HL-60/S4 (cell line): Measurements from ENCODE around the gene PRKN.

Experiments
- in situ Hi-C: fragments of 300-500 bp; cut with MboI; formaldehyde crosslinking; loops from 2 replicates; pipeline ENCODE4 v1.14.3; 2022; ENCODE audit warnings: low sequenced_read_pairs

PRKN gene

GRCh38 chr6:161649068-161649467 lies 1078.5 kb downstream of the PRKN start:
- in situ Hi-C loops, result no loop called here

DNA sequence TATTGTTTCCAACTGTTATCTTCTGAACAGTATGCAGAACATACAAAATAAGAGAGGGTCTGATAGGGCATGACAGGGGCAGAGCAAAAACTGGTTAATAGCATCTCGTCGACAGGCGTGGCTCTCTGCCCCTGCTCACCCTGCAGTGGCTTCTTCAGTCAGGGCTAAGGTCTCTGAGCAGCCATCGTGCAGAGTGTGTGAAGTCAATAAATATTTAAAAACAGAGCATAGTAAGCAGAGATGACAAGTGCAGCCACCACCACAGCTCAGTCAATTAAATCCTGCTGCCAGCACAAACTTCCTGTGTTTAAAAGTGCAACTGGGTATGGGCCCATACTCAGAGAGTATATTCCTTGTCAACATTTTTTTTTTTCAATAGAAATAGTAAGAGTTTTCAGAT lies 1080.3 kb downstream of the PRKN start:
- in situ Hi-C loops, result no loop called here

GRCh38 chr6:161644521-161644920 lies 1083.0 kb downstream of the PRKN start:
- in situ Hi-C loops, result no loop called here

DNA sequence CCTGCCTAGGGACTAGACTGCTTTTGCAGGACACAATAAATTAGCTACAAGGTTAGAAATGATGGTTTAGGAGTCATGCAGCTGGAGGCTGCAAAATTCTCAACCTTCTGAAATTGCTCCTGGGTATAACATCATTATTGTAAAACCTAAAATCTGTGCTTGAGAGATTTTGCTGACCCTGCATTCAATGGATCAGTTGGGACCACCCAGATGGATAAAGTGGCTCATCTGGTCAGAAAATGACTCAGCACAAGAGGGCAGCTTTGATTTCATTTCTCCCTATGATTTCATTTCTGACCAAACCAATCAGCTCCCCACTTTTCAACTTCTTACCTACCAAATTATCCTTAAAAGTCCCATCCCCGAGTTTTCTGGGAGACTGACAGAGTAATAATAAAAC lies 1086.4 kb downstream of the PRKN start:
- in situ Hi-C loops, result no loop called here

- in situ Hi-C loops, result no loop called here
Measured at GRCh38 chr6:161639772-161640171, 1087.8 kb downstream of the PRKN start.

DNA sequence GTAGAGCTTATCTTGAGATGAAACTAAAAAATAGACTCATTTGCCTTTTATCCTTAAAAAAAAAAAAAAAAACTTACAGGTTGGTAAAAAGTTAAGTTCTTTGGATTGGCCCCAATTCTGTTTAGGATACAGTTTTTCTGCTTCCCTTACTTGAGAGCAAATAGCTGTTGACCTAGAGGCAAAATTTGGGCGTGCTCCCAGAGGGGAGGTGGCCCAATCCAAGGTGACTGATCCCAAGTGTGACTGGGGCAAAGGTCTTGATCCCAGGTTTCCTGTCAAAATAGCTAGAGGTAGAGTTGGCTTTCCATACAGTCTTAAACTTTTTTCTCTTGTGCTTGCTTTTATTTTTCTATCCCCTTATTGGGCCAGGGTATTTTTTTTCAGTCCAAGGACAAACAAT lies 1089.9 kb downstream of the PRKN start:
- in situ Hi-C loops, result no loop called here

DNA sequence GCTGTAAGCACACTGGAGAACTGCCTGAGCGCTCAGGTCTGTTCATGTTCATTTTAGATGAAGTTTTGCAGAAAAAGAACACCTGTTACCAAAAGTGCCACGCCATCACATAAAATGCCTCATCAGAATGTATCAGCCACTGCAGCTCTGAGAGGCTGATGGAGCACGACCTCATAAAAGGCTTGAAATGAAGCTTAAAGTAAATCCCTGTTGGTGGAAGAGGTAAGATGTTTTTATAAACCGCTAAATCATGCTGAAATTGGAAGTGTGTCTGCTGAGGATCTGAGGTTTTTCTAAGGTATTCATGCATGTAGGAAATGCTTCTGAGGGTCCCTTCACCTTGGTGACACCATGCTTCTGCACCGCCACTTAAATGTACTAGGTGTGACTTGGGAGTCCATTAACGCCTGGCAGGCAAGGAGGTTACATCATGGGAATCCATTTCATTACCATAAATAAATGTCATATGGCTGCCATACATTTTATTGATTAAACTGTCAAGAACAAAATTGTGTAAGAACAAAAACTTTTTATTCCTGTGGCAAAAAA lies 1090.6 kb downstream of the PRKN start:
- in situ Hi-C loops, result no loop called here

- in situ Hi-C loops, result no loop called here
Measured at GRCh38 chr6:161635975-161636374, 1091.6 kb downstream of the PRKN start.

- in situ Hi-C loops, result no loop called here
Measured at GRCh38 chr6:161634916-161635315, 1092.7 kb downstream of the PRKN start.

DNA sequence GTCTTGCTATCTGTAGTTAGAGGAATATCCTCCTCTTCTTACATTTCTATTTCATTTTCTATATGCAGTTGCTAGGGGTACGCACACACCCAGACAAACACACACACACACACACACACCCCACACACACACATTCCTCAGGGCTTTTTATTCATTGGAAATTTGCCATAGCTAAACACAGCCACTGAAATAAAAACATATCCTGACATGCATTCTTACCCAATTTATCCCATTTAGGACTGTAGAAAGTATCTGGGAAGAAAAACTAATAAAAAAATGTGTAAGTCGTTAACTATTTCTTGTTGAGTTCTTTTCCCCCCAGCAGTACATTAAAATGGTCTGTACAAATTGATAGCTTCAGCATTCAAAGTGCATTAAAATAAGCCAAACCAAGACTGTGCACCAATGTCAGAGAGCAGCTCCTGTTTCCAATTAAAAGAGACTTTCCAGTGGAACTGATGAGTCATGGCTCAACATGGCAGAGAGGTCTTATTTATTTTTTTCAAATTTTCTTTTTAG lies 1095.8 kb downstream of the PRKN start:
- in situ Hi-C loops, result no loop called here

DNA sequence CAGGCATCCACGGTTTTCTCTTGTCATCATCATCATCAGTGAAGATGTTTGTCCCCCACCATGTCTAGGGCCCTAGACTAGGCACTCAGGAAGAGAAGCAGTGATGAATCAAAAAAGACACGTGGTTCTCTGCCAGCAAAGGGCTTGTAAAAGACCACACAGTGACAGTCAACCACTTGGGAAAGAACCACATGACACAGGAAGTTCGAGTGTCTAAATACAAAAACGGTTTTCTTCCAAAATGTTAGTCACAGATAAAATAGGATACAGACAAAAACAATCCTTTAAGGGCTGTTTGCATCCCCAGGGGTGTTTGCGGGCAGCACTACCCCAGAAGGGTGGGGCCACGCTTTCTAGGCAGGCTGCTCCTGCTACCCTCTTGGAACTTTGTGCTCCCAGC lies 1096.9 kb downstream of the PRKN start:
- in situ Hi-C loops, result no loop called here

DNA sequence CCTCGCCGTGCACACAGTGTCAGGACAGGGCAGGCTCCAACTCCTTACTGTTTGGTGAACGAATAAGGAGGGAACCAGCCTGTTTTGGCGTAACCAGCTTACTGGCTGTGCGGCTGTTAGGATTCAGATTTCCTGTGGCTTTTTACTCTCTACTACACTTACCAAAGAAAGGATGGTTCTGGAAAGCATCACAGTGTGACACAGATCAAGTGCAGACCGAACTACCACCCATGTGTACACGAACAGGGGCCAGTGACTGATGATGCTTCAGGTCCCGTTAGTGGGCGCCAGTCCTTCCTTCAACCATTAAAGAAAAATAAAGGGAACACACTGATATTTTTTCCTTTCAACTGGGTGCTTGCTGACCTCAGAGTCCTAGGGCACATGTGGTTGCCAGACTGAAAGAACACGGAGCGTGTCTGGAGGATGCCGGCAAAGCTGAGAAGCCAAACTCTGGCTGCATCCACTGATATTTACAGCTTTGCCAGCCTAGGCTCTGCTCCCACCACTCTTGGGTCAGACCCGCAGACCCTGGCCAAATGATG lies 1101.4 kb downstream of the PRKN start:
- in situ Hi-C loops, result no loop called here

DNA sequence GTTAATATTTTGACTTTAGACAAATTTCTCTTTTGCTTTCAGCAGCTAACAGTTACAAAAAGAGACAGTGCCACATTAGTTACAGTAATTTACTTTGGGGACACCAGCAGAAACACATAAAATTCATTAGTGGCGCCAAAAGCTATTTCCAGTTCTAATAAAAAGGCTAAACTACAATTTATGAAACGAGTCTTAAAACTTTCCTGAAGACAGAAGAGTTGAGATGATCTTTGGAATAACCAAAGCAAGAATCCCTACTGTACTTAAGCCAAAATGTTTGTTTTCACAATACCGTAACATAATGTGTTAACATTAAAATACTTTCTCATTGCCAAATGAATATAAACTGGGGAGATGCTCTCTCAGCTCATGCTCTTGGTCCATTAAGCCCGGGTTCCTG lies 1103.5 kb downstream of the PRKN start:
- in situ Hi-C loops, result no loop called here

DNA sequence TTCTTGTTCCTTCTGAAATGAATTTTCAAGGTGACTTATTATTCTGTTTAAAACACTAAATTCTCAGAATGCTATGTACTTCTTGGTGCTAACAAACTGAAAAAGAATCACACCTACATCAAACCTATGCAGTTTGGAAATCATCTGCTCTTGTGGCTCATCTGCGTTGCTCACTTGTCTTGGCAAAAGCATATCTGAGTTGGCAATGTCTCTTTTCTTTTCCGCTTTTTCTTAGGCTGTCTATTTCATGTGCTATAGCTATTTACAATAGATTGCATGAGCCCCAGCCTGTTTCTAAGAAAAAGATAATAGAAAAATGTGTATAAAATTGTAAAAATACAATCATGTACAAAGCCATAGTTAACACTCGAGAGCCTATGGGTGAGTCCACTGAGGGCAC lies 1104.8 kb downstream of the PRKN start:
- in situ Hi-C loops, result no loop called here

GRCh38 chr6:161618831-161619454 lies 1108.6 kb downstream of the PRKN start:
- in situ Hi-C loops, result no loop called here

DNA sequence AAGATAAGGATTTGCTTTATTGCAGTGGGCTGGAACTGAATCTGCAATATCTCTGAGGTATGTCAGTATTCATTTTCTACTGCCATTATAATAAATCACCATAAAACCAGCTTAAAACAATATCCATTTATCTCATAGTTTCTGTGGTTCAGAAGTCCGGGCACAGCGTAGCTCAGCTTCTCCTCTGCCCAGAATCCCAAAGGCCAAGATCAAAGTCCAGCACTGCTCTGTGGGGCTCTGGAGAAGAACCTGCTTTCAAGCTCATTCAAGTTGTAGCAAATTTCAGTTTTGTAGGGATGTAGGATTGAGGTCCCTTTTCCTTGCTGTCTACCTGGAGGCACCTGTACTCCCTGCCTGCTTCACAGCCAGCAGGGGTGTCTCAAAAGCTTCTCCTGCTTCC lies 1113.9 kb downstream of the PRKN start:
- in situ Hi-C loops, result no loop called here

DNA sequence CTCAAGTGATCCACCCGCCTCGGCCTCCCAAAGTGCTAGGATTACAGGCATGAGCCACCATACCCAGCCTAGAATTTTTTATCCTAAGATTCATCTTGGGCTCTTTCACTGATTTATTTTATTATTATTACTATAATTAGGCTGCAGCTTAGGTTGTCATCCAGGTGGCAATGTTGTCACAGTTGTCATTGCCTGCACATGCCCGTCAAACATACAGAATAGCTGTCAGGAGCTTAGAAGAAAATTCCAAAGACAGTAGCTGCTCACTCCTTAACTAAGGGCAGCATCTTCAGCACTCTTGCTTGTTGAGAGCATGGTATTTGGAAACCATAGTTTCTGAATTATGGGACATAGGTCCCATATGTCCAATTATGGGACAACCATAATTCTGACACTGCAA lies 1118.8 kb downstream of the PRKN start:
- in situ Hi-C loops, result no loop called here

DNA sequence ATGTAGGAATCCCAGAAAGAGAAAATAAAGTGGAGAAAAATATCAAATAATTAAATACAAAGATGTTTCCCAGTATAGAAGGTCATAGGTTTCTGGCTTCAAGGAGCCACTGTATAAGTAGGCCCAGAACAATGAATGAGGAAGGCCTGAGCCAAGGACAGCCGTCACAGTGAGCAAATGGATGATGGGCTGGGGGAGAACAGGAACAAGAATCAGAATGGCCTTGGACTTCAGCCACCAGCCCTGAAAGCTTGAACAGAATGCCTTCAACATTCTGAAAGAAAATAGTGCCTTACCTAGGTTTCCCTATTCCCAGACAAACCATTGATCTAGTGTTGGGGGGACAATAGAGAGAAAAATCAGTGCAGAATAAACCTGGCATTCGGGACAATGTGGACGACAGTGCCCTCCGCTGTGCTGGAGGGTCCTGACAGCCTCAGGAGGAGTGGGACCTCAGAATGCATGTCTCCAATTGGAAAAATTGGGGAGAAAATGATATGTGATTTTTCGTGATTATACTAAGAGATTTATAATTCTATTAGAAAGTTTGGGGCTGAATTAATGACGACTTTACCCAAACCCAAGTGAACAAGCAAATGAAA lies 1119.8 kb downstream of the PRKN start:
- in situ Hi-C loops, result no loop called here

- in situ Hi-C loops, result no loop called here
Measured at GRCh38 chr6:161602359-161602758, 1125.2 kb downstream of the PRKN start.

DNA sequence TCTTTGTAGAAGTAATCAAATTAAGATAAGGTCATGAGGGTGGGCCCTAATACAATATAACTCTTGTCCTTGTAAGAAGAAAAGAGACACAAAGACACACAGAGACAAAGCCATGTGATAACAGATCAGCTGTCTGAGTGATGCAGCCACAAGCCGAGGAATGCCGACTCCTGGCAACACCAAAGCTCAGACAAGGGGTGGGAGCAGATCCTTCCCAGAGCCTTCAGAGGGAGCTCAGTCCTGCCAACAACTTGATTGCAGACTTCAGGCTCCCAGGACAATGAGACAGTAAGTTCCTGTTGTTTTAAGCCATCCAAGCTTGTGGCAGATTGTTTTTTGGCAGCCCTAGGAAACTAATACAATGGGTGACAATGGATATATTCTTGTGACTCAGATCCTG lies 1128.7 kb downstream of the PRKN start:
- in situ Hi-C loops, result no loop called here

- in situ Hi-C loops, result no loop called here
Measured at GRCh38 chr6:161596807-161597520, 1130.6 kb downstream of the PRKN start.

DNA sequence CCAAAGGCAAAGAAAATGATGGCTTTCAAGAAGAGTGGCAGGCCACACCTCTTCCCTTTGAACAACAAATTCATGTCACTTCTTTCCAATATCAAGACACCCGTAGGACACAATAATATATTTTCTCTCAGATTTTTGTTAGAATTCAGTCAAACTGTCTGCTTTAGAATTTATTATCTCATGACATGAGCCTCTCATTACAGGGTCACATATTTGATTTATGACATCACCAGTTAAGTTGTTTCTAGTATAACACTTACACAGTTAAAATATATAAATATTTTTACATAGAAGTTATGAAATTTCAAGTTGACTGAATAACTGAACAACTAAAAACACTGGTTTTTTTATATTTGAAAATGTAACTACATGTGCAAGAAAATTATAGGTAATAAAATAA lies 1133.2 kb downstream of the PRKN start:
- in situ Hi-C loops, result no loop called here
